ENCODE results near the gene GNAS.

The GNAS gene

DNA sequence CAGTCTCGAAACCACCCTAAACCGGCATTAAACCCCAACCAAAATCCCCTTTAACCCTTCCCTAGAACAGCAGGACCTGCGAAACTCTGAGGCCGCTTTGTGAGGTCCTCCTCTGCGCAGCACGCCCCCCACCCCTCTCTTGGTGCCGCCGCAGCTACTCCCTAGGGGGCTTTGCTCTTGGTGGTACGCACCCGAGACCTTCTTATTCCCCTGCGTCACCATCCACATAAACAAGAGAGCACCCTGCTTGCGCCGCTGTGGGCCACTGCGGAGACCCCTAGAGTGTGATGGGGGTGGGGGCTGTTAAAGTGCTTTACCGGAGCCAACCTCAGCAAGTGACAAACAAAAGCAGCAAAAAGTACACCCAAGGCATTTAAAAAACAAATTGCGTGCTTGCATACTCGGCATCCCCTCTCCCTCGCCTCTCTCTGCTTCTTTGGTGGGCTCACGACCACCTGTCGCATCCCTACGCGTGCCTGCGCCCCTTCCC, 502 bp upstream of the GNAS start:
- H3K27ac ChIP-seq (ENCODE audit: low read depth, low read length) = no peak overlapping the region
- no peaks in the 10 kb centered on the region for H3K36me3 ChIP-seq (ENCODE audit: control insufficient read depth in 1 of 2, insufficient read depth in 2 of 2, low read length in 2 of 2)
- peak overlapping the region; percentile 67 to 68 for H3K4me3 ChIP-seq (ENCODE audit: low read depth in 1 of 2, low read length in 2 of 2)
- H3K27me3 ChIP-seq (ENCODE audit: control insufficient read depth in 1 of 2, insufficient read depth in 2 of 2, low read length in 2 of 2) = peaks cover 33 to 46% of the 10 kb centered on the region in 2 donors
- H3K9me3 ChIP-seq (ENCODE audit: control insufficient read depth in 1 of 2, low read length in 2 of 2) = no peaks in the 10 kb centered on the region
- H3K4me1 ChIP-seq (ENCODE audit: control insufficient read depth in 1 of 2, insufficient read depth in 2 of 2, low read length in 2 of 2) = peaks cover 0 to 15% of the 10 kb centered on the region in 2 donors
- no peak overlapping the region for H3K9ac ChIP-seq (ENCODE audit: low read depth in 1 of 2, low read length in 2 of 2)

DNA sequence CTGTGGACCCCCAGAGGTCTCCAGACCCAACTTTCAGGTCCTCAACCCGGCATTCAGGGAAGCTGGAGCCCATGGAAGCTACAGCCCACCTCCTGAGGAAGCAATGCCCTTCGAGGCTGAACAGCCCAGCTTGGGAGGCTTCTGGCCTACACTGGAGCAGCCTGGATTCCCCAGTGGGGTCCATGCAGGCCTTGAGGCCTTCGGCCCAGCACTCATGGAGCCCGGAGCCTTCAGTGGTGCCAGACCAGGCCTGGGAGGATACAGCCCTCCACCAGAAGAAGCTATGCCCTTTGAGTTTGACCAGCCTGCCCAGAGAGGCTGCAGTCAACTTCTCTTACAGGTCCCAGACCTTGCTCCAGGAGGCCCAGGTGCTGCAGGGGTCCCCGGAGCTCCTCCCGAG, 950 bp downstream of the GNAS start:
- Histone ChIP-seq H3K9me3 (ENCODE audit: control insufficient read depth in 1 of 2, low read length in 2 of 2) (no peaks in the 10 kb centered on the region), H3K4me3 (ENCODE audit: low read depth in 1 of 2, low read length in 2 of 2) (no peak overlapping the region), H3K27me3 (ENCODE audit: control insufficient read depth in 1 of 2, insufficient read depth in 2 of 2, low read length in 2 of 2) (peaks cover 33 to 57% of the 10 kb centered on the region in 2 donors), H3K27ac (ENCODE audit: low read depth, low read length) (no peak overlapping the region), H3K9ac (ENCODE audit: low read depth in 1 of 2, low read length in 2 of 2) (no peak overlapping the region), H3K4me1 (ENCODE audit: control insufficient read depth in 1 of 2, insufficient read depth in 2 of 2, low read length in 2 of 2) (peaks cover 0 to 15% of the 10 kb centered on the region in 2 donors), H3K36me3 (ENCODE audit: control insufficient read depth in 1 of 2, insufficient read depth in 2 of 2, low read length in 2 of 2) (no peaks in the 10 kb centered on the region)

GRCh38 chr20:58853976-58854637, 1.6 kb downstream of the GNAS start:
- no peak overlapping the region for H3K27ac ChIP-seq (ENCODE audit: low read depth, low read length)
- no peaks in the 10 kb centered on the region for H3K9me3 ChIP-seq (ENCODE audit: control insufficient read depth in 1 of 2, low read length in 2 of 2)
- H3K4me1 ChIP-seq (ENCODE audit: control insufficient read depth in 1 of 2, insufficient read depth in 2 of 2, low read length in 2 of 2) = peaks cover 0 to 15% of the 10 kb centered on the region in 2 donors
- H3K4me3 ChIP-seq (ENCODE audit: low read depth in 1 of 2, low read length in 2 of 2) = no peak overlapping the region
- H3K9ac ChIP-seq (ENCODE audit: low read depth in 1 of 2, low read length in 2 of 2) = no peak overlapping the region
- H3K36me3 ChIP-seq (ENCODE audit: control insufficient read depth in 1 of 2, insufficient read depth in 2 of 2, low read length in 2 of 2) = no peaks in the 10 kb centered on the region
- peaks cover 35 to 57% of the 10 kb centered on the region in 2 donors for H3K27me3 ChIP-seq (ENCODE audit: control insufficient read depth in 1 of 2, insufficient read depth in 2 of 2, low read length in 2 of 2)

DNA sequence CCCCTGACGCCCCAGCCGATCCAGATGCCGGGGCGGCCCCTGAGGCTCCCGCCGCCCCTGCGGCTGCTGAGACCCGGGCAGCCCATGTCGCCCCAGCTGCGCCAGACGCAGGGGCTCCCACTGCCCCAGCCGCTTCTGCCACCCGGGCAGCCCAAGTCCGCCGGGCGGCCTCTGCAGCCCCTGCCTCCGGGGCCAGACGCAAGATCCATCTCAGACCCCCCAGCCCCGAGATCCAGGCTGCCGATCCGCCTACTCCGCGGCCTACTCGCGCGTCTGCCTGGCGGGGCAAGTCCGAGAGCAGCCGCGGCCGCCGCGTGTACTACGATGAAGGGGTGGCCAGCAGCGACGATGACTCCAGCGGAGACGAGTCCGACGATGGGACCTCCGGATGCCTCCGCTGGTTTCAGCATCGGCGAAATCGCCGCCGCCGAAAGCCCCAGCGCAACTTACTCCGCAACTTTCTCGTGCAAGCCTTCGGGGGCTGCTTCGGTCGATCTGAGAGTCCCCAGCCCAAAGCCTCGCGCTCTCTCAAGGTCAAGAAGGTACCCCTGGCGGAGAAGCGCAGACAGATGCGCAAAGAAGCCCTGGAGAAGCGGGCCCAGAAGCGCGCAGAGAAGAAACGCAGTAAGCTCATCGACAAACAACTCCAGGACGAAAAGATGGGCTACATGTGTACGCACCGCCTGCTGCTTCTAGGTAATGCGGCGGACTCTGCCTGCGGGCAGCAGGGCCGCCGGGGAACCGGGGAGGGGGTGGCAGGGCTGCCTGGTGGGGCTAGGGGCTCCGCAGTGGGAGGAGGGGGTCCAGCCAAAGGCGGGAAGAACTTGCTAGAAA, 2.3 kb downstream of the GNAS start:
- Histone ChIP-seq H3K9me3 (ENCODE audit: control insufficient read depth in 1 of 2, low read length in 2 of 2) (no peaks in the 10 kb centered on the region), H3K9ac (ENCODE audit: low read depth in 1 of 2, low read length in 2 of 2) (no peak overlapping the region), H3K27ac (ENCODE audit: low read depth, low read length) (no peak overlapping the region), H3K36me3 (ENCODE audit: control insufficient read depth in 1 of 2, insufficient read depth in 2 of 2, low read length in 2 of 2) (no peaks in the 10 kb centered on the region), H3K4me1 (ENCODE audit: control insufficient read depth in 1 of 2, insufficient read depth in 2 of 2, low read length in 2 of 2) (peaks cover 0 to 15% of the 10 kb centered on the region in 2 donors), H3K4me3 (ENCODE audit: low read depth in 1 of 2, low read length in 2 of 2) (no peak overlapping the region), H3K27me3 (ENCODE audit: control insufficient read depth in 1 of 2, insufficient read depth in 2 of 2, low read length in 2 of 2) (peaks cover 36 to 57% of the 10 kb centered on the region in 2 donors)

- H3K4me1 ChIP-seq (ENCODE audit: control insufficient read depth in 1 of 2, insufficient read depth in 2 of 2, low read length in 2 of 2) = peaks cover 0 to 15% of the 10 kb centered on the region in 2 donors
- H3K4me3 ChIP-seq (ENCODE audit: low read depth in 1 of 2, low read length in 2 of 2) = no peak overlapping the region
- peaks cover 36 to 57% of the 10 kb centered on the region in 2 donors for H3K27me3 ChIP-seq (ENCODE audit: control insufficient read depth in 1 of 2, insufficient read depth in 2 of 2, low read length in 2 of 2)
- no peak overlapping the region for H3K27ac ChIP-seq (ENCODE audit: low read depth, low read length)
- no peaks in the 10 kb centered on the region for H3K9me3 ChIP-seq (ENCODE audit: control insufficient read depth in 1 of 2, low read length in 2 of 2)
- no peaks in the 10 kb centered on the region for H3K36me3 ChIP-seq (ENCODE audit: control insufficient read depth in 1 of 2, insufficient read depth in 2 of 2, low read length in 2 of 2)
- no peak overlapping the region for H3K9ac ChIP-seq (ENCODE audit: low read depth in 1 of 2, low read length in 2 of 2)
These were observed 3.2 kb downstream of the GNAS start for GRCh38 chr20:58855506-58856389.

DNA sequence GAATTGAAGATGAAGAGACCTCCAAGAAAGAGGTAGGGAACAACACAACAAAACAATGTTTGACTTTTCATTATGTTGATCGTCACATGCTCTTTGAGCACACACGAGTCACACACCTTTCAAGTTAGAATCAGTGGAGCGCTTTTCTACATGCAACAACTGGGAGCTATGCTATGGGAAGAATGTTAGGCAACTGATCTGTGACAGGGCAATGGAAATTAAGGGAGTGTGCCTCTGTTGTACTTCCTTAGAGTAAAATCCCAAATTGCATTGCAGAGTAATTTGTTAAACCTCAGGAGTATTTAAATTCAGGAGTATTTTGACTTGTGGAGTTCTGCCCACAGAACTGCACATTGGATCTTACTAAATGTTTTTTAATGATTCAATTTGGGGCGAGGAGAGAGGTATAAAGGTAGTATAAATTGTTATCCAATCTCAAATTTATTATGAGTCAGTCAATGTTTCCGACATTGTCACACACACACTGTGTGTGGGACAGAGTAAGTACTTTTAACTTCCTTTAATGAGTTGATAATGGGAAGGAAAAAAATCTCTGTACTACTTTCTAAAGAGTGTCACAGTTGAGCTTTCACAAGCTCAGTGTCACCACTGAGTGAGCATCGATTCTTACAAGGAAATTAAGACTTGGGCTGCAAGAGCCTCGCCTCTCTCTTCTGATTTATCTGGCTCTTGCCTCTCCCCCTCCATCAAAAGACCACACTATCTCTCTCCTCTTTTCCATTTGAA, 10.7 kb downstream of the GNAS start:
- no peaks in the 10 kb centered on the region for H3K9me3 ChIP-seq (ENCODE audit: control insufficient read depth in 1 of 2, low read length in 2 of 2)
- no peak overlapping the region for H3K9ac ChIP-seq (ENCODE audit: low read depth in 1 of 2, low read length in 2 of 2)
- H3K4me3 ChIP-seq (ENCODE audit: low read depth in 1 of 2, low read length in 2 of 2) = no peak overlapping the region
- no peaks in the 10 kb centered on the region for H3K36me3 ChIP-seq (ENCODE audit: control insufficient read depth in 1 of 2, insufficient read depth in 2 of 2, low read length in 2 of 2)
- no peaks in the 10 kb centered on the region for H3K4me1 ChIP-seq (ENCODE audit: control insufficient read depth in 1 of 2, insufficient read depth in 2 of 2, low read length in 2 of 2)
- H3K27me3 ChIP-seq (ENCODE audit: control insufficient read depth in 1 of 2, insufficient read depth in 2 of 2, low read length in 2 of 2) = peaks cover 2 to 3% of the 10 kb centered on the region in 2 donors
- H3K27ac ChIP-seq (ENCODE audit: low read depth, low read length) = no peak overlapping the region

- Histone ChIP-seq H3K27ac (ENCODE audit: low read depth, low read length) (no peak overlapping the region), H3K9me3 (ENCODE audit: control insufficient read depth in 1 of 2, low read length in 2 of 2) (no peaks in the 10 kb centered on the region), H3K4me1 (ENCODE audit: control insufficient read depth in 1 of 2, insufficient read depth in 2 of 2, low read length in 2 of 2) (no peaks in the 10 kb centered on the region), H3K36me3 (ENCODE audit: control insufficient read depth in 1 of 2, insufficient read depth in 2 of 2, low read length in 2 of 2) (no peaks in the 10 kb centered on the region), H3K27me3 (ENCODE audit: control insufficient read depth in 1 of 2, insufficient read depth in 2 of 2, low read length in 2 of 2) (peaks cover 0 to 2% of the 10 kb centered on the region in 2 donors), H3K9ac (ENCODE audit: low read depth in 1 of 2, low read length in 2 of 2) (no peak overlapping the region), H3K4me3 (ENCODE audit: low read depth in 1 of 2, low read length in 2 of 2) (no peak overlapping the region)
These were observed 11.8 kb downstream of the GNAS start for GRCh38 chr20:58864346-58864745.

- no peaks in the 10 kb centered on the region for H3K36me3 ChIP-seq (ENCODE audit: control insufficient read depth in 1 of 2, insufficient read depth in 2 of 2, low read length in 2 of 2)
- H3K4me1 ChIP-seq (ENCODE audit: control insufficient read depth in 1 of 2, insufficient read depth in 2 of 2, low read length in 2 of 2) = no peaks in the 10 kb centered on the region
- no peak overlapping the region for H3K9ac ChIP-seq (ENCODE audit: low read depth in 1 of 2, low read length in 2 of 2)
- no peak overlapping the region for H3K4me3 ChIP-seq (ENCODE audit: low read depth in 1 of 2, low read length in 2 of 2)
- peaks cover 0 to 2% of the 10 kb centered on the region in 2 donors for H3K27me3 ChIP-seq (ENCODE audit: control insufficient read depth in 1 of 2, insufficient read depth in 2 of 2, low read length in 2 of 2)
- no peak overlapping the region for H3K27ac ChIP-seq (ENCODE audit: low read depth, low read length)
- H3K9me3 ChIP-seq (ENCODE audit: control insufficient read depth in 1 of 2, low read length in 2 of 2) = no peaks in the 10 kb centered on the region
These were observed 13.3 kb downstream of the GNAS start for GRCh38 chr20:58865843-58866242.

DNA sequence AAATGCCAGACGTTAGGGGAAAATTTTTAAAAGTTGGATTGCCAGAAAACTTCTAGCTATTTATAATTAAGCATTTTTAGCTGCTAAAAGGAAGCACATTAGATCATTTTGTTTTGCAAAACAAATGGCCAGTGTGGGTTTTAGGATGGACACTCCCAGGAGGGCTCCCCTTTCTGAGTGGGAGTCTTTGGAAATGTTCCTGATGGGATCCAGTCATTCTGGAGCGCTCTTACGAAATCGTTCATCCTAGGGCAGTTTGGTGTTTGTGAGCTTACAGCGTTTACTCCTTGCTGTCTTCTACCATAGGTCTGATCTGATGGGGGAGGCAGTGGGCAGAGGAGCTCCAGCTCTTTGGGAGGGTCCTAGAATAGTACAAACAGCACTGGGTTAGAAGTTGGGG, 14.7 kb downstream of the GNAS start:
- Histone ChIP-seq H3K27ac (ENCODE audit: low read depth, low read length) (no peak overlapping the region), H3K27me3 (ENCODE audit: control insufficient read depth in 1 of 2, insufficient read depth in 2 of 2, low read length in 2 of 2) (no peaks in the 10 kb centered on the region), H3K4me3 (ENCODE audit: low read depth in 1 of 2, low read length in 2 of 2) (no peak overlapping the region), H3K9me3 (ENCODE audit: control insufficient read depth in 1 of 2, low read length in 2 of 2) (no peaks in the 10 kb centered on the region), H3K9ac (ENCODE audit: low read depth in 1 of 2, low read length in 2 of 2) (no peak overlapping the region), H3K4me1 (ENCODE audit: control insufficient read depth in 1 of 2, insufficient read depth in 2 of 2, low read length in 2 of 2) (no peaks in the 10 kb centered on the region), H3K36me3 (ENCODE audit: control insufficient read depth in 1 of 2, insufficient read depth in 2 of 2, low read length in 2 of 2) (no peaks in the 10 kb centered on the region)

All from duodenal mucosa (tissue), 2 donors.